HCT116 (cell line): ENCODE measurements around the gene GRM1. TPM values are rescaled to one million over a fixed set of nuclear protein-coding genes. Genes with fewer than 3 reads are reported as not detected.

Experiments
- ATAC-seq: fragments of 200-7000 bp; cut with Tn5 transposase; 2 replicates; pipeline ENCODE4 v1.9.1; 2020; ENCODE audit warnings: mild to moderate bottlenecking, moderate library complexity
- BruUV-seq: library from RNA; stranded (reverse); fragments of 400-500 nt; replicated peaks from 2 replicates; lab custom pipeline; 2021; lab: Mats Ljungman, UMichigan
- CTCF ChIA-PET: fragments of 300-600 bp; sonication (Branson Sonifier 250); formaldehyde crosslinking; loops from one replicate; lab custom pipeline; 2021; ENCODE audit warnings: antibody characterized with exemption; lab: Charles Lee
- POLR2A ChIA-PET: fragments of 300-600, 350-600 bp; sonication (Branson Sonifier 250); formaldehyde crosslinking; loops from one replicate; lab custom pipeline; 2021; ENCODE audit warnings: antibody characterized with exemption; lab: Charles Lee
- RAD21 ChIA-PET, 2 experiments: fragments of 300-600 bp; sonication (Branson Sonifier 250); formaldehyde crosslinking; loops; one replicate each; lab custom pipeline; 2023; ENCODE audit warnings: low total read pairs in 2 of 2; ENCODE audit not compliant: uncharacterized antibody in 2 of 2, unreplicated experiment in 2 of 2, low non-redundant PET in 1 of 2; lab: Charles Lee
- DNase-seq: peaks from one replicate; pipeline ENCODE4 v3.0.0-alpha.2; 2010; ENCODE audit warnings: low read depth, low spot score
- H2AFZ ChIP-seq: fragments of 200-600 bp; shearing (Covaris generic), sonication (generic); 2 replicates; pipeline ENCODE4 v1.6.1; 2017; ENCODE audit warnings: low read depth, mixed run types, mixed read lengths, antibody characterized with exemption, low read length; ENCODE audit not compliant: poor library complexity, severe bottlenecking
- H3K27ac ChIP-seq: 2 replicates; pipeline ENCODE4 v1.5.1; 2012; ENCODE audit warnings: low read depth, low read length
- H3K27me3 ChIP-seq: fragments of 200-600 bp; sonication (generic); 2 replicates; pipeline ENCODE4 v1.6.1; 2016; ENCODE audit warnings: mixed run types, low read length, mixed read lengths; ENCODE audit not compliant: insufficient read depth
- H3K36me3 ChIP-seq, 2 experiments: fragments of 200-500 bp in 1 of 2; fragments of 200-600 bp in 1 of 2; sonication (Bioruptor generic) in 1 of 2; sonication (generic) in 1 of 2; 2 replicates each; pipeline versions ENCODE4 v1.5.1 to v1.6.1; 2014 to 2016; ENCODE audit warnings: low read length in 2 of 2, inconsistent platforms in 1 of 2, mixed read lengths in 1 of 2, mixed run types in 1 of 2; ENCODE audit not compliant: insufficient read depth in 2 of 2, control insufficient read depth in 1 of 2
- H3K4me1 ChIP-seq, 2 experiments: fragments of 200-600 bp in 1 of 2; sonication (generic) in 1 of 2; 2 replicates each; pipeline versions ENCODE4 v1.5.1 to v1.6.1; 2012 to 2017; ENCODE audit warnings: low read length in 2 of 2, inconsistent platforms in 1 of 2, mild to moderate bottlenecking in 1 of 2, mixed read lengths in 1 of 2, mixed run types in 1 of 2, moderate library complexity in 1 of 2; ENCODE audit not compliant: insufficient read depth in 2 of 2, control insufficient read depth in 1 of 2
- H3K4me2 ChIP-seq: fragments of 200-600 bp; sonication (generic); 2 replicates; pipeline ENCODE4 v1.6.1; 2017; ENCODE audit warnings: mixed run types, low read length, mixed read lengths
- H3K4me3 ChIP-seq, 2 experiments: fragments of 200-600 bp in 1 of 2; sonication (generic) in 1 of 2; replicated peaks in 1 of 2; 2 replicates each; pipeline ENCODE4 v1.5.1; 2011 to 2016; ENCODE audit warnings: low read length in 2 of 2, control low read depth in 1 of 2, low read depth in 1 of 2, mild to moderate bottlenecking in 1 of 2, mixed read lengths in 1 of 2, mixed run types in 1 of 2
- H3K79me2 ChIP-seq: fragments of 200-600 bp; sonication (generic); 2 replicates; pipeline ENCODE4 v1.6.1; 2017; ENCODE audit warnings: mild to moderate bottlenecking, mixed run types, low read length, moderate library complexity, mixed read lengths; ENCODE audit not compliant: insufficient read depth
- H3K9ac ChIP-seq: fragments of 200-600 bp; sonication (generic); 2 replicates; pipeline ENCODE4 v1.6.1; 2016; ENCODE audit warnings: low read length, mixed read lengths
- H3K9me2 ChIP-seq: fragments of 200-600 bp; sonication (generic), shearing (Covaris generic); 2 replicates; pipeline ENCODE4 v1.6.1; 2017; ENCODE audit warnings: mixed run types, mild to moderate bottlenecking, moderate library complexity; ENCODE audit not compliant: insufficient read depth
- H3K9me3 ChIP-seq, 2 experiments: fragments of 200-500 bp in 1 of 2; fragments of 200-600 bp in 1 of 2; sonication (Bioruptor generic) in 1 of 2; sonication (generic) in 1 of 2; 2 replicates each; pipeline ENCODE4 v1.6.1; 2014 to 2017; ENCODE audit warnings: low read length in 2 of 2, mixed read lengths in 2 of 2, inconsistent platforms in 1 of 2, low read depth in 1 of 2, mild to moderate bottlenecking in 1 of 2, mixed run types in 1 of 2, moderate library complexity in 1 of 2; ENCODE audit not compliant: control insufficient read depth in 1 of 2, insufficient read depth in 1 of 2
- H4K20me1 ChIP-seq: fragments of 200-600 bp; sonication (generic), shearing (Covaris generic); 2 replicates; pipeline ENCODE4 v1.6.1; 2017; ENCODE audit warnings: mixed run types, mild to moderate bottlenecking, moderate library complexity; ENCODE audit not compliant: insufficient read depth
- CBX3 ChIP-seq: IDR thresholded peaks from 2 replicates; pipeline ENCODE4 v1.6.1; 2012; ENCODE audit warnings: low read depth
- ELF1 ChIP-seq: IDR thresholded peaks from 2 replicates; pipeline ENCODE4 v1.6.1; 2012; ENCODE audit warnings: low read depth, borderline replicate concordance
- EZH2 ChIP-seq: fragments of 200-600 bp; sonication (generic); IDR thresholded peaks from 2 replicates; pipeline ENCODE4 v1.6.1; 2017; ENCODE audit warnings: antibody characterized with exemption, mixed run types
- EZH2phosphoT487 ChIP-seq: fragments of 200-600 bp; IDR thresholded peaks from 2 replicates; pipeline ENCODE4 v1.6.1; 2018; ENCODE audit warnings: antibody characterized with exemption, borderline replicate concordance
- JUND ChIP-seq: IDR thresholded peaks from 2 replicates; pipeline ENCODE4 v1.6.1; 2012
- POLR2A ChIP-seq: IDR thresholded peaks from 2 replicates; pipeline ENCODE4 v1.7.0; 2011; ENCODE audit warnings: borderline replicate concordance; ENCODE audit not compliant: insufficient read depth, insufficient read length; ENCODE audit errors: extremely low read depth
- POLR2AphosphoS5 ChIP-seq: IDR thresholded peaks from 2 replicates; pipeline ENCODE4 v1.6.1; 2011; ENCODE audit warnings: mild to moderate bottlenecking, low read depth, low read length, moderate library complexity
- SIN3A ChIP-seq: IDR thresholded peaks from 2 replicates; pipeline ENCODE4 v1.6.1; 2012; ENCODE audit warnings: low read depth
- SRF ChIP-seq: IDR thresholded peaks from 2 replicates; pipeline ENCODE4 v1.6.1; 2012; ENCODE audit warnings: low read depth
- TCF7L2 ChIP-seq: IDR thresholded peaks from 2 replicates; pipeline ENCODE4 v1.7.0; 2011; ENCODE audit warnings: borderline replicate concordance, inconsistent platforms; ENCODE audit not compliant: insufficient read depth, insufficient read length; ENCODE audit errors: extremely low read depth
- YY1 ChIP-seq: IDR thresholded peaks from 2 replicates; pipeline ENCODE4 v1.6.1; 2011; ENCODE audit warnings: low read length, low read depth, moderate library complexity, mild to moderate bottlenecking; ENCODE audit not compliant: insufficient replicate concordance; ENCODE audit errors: extremely low read depth
- ZFX ChIP-seq: fragments of 450-650 bp; IDR thresholded peaks from 2 replicates; pipeline ENCODE4 v1.6.1; 2017
- ZNF274 ChIP-seq: fragments of 200-500 bp; sonication (Bioruptor generic); IDR thresholded peaks from 2 replicates; pipeline ENCODE4 v1.6.1; 2014; ENCODE audit warnings: mild to moderate bottlenecking, low read depth, low read length, inconsistent platforms
- intact Hi-C: fragments of 100-400 bp; cut with micrococcal nuclease; formaldehyde crosslinking; loops from 2 replicates; pipeline ENCODE4 v1.10.0; 2022
- total RNA-seq: library from RNA; stranded (reverse); gene quantifications from one replicate; pipeline ENCODE4 v1.2.1, GENCODE V29; 2021; ENCODE audit not compliant: unreplicated experiment
- TF ChIP-seq, protein P1 (sequence below): IDR thresholded peaks from 2 replicates; pipeline ENCODE4 v1.6.1; 2011; ENCODE audit warnings: mild to moderate bottlenecking, low read length, moderate library complexity; ENCODE audit not compliant: insufficient replicate concordance; ENCODE audit errors: extremely low read depth
- TF ChIP-seq, protein P2 (sequence below): IDR thresholded peaks from 2 replicates; pipeline ENCODE4 v1.6.1; 2012
- TF ChIP-seq, protein P3 (sequence below), 3 experiments: fragments of 200-600 bp in 1 of 3; sonication (generic) in 1 of 3; IDR thresholded peaks in 2 of 3; conservative IDR thresholded peaks in 1 of 3; 2 replicates each; pipeline ENCODE4 v1.5.1; 2012 to 2017; ENCODE audit warnings: low read depth in 2 of 3, low read length in 2 of 3, antibody characterized with exemption in 1 of 3, borderline replicate concordance in 1 of 3, control low read depth in 1 of 3, mild to moderate bottlenecking in 1 of 3, mixed read lengths in 1 of 3, mixed run types in 1 of 3, moderate library complexity in 1 of 3; ENCODE audit not compliant: insufficient read depth in 1 of 3

The GRM1 gene
- total RNA-seq, 1 experiment from 2014 or later = not detected

DNA sequence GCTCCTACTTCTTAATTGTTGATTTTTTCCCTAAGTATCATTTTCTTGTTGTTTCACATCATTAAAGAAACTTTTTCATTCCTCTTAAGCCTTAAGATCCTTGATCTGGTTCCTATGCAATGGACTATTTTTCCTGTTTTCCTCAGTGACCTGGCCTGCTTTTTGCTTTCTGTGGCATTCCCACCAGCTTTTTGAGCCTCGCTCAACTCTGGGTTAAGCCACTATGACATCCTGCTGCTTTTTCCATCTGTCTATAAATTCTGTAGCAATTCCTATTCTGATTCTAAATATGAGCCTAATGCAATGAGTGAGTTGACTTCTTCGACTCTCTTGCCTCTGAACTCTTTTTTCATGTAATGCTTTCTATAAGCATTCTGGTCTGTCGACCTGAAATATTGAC is 160.3 kb downstream of the GRM1 start:
- Histone ChIP-seq H3K9me2 (no peaks in the 10 kb centered on the region), H3K4me3 (no peak overlapping the region), H3K4me2 (no peak overlapping the region), H2AFZ (no peak overlapping the region), H3K27me3 (peaks cover 35% of the 10 kb centered on the region; the same call in 1 of the 2 replicates), H4K20me1 (no peaks in the 10 kb centered on the region), H3K36me3 (no peaks in the 10 kb centered on the region), H3K79me2 (no peaks in the 10 kb centered on the region), H3K9ac (no peak overlapping the region), H3K27ac (no peak overlapping the region), H3K9me3 (no peaks in the 10 kb centered on the region), H3K4me1 (no peaks in the 10 kb centered on the region)
- intact Hi-C loops = no loop called here
- no TSS peak for BruUV-seq
- ChIA-PET RAD21 (no interaction called here), CTCF (no interaction called here), POLR2A (no interaction called here)
- DNase-seq (no peak), ATAC-seq (no peak)
- TF ChIP-seq ZFX = no peak
- TF ChIP-seq EZH2 = no peak
- no peak for TF ChIP-seq POLR2A

DNA sequence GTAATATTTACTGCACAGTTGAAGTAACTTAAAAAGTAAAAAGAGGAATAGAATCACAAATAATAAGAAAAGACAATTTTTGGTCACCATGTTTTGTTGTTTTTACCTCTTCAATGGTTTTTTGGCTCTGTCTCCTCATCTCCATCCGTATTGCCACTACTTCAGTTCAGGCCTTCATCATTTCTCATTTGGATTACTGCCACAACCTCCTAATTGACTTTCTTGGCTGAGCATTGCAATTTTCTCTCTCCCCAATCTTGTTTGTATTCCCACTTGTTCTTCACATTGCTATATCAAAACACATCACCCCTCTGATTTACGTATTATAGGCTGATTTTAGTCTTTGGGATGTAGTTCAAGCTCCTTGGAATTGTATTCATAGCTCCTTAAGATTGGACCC is 161.7 kb downstream of the GRM1 start:
- ChIA-PET CTCF (no interaction called here), POLR2A (no interaction called here), RAD21 (no interaction called here)
- no peak overlapping the region for H3K4me2 ChIP-seq
- intact Hi-C loops = no loop called here
- no peaks in the 10 kb centered on the region for H3K9me3 ChIP-seq
- DNase-seq (no peak), ATAC-seq (no peak)
- no peaks in the 10 kb centered on the region for H3K36me3 ChIP-seq
- H3K9ac ChIP-seq = no peak overlapping the region
- BruUV-seq = no TSS peak
- no peaks in the 10 kb centered on the region for H3K79me2 ChIP-seq
- no peaks in the 10 kb centered on the region for H4K20me1 ChIP-seq
- H2AFZ ChIP-seq = no peak overlapping the region
- no peak overlapping the region for H3K27ac ChIP-seq
- H3K9me2 ChIP-seq = no peaks in the 10 kb centered on the region
- no peaks in the 10 kb centered on the region for H3K4me1 ChIP-seq
- peaks cover 32% of the 10 kb centered on the region; the same call in 1 of the 2 replicates for H3K27me3 ChIP-seq
- no peak overlapping the region for H3K4me3 ChIP-seq
- TF ChIP-seq SIN3A = no peak
- TF ChIP-seq CBX3 = no peak
- TF ChIP-seq, protein P1, sequence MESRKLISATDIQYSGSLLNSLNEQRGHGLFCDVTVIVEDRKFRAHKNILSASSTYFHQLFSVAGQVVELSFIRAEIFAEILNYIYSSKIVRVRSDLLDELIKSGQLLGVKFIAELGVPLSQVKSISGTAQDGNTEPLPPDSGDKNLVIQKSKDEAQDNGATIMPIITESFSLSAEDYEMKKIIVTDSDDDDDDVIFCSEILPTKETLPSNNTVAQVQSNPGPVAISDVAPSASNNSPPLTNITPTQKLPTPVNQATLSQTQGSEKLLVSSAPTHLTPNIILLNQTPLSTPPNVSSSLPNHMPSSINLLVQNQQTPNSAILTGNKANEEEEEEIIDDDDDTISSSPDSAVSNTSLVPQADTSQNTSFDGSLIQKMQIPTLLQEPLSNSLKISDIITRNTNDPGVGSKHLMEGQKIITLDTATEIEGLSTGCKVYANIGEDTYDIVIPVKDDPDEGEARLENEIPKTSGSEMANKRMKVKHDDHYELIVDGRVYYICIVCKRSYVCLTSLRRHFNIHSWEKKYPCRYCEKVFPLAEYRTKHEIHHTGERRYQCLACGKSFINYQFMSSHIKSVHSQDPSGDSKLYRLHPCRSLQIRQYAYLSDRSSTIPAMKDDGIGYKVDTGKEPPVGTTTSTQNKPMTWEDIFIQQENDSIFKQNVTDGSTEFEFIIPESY = no peak
- no peak for TF ChIP-seq EZH2
- TF ChIP-seq ZFX = no peak
- no peak for TF ChIP-seq ZNF274
- TF ChIP-seq ELF1 = no peak
- no peak for TF ChIP-seq YY1
- TF ChIP-seq, protein P2, sequence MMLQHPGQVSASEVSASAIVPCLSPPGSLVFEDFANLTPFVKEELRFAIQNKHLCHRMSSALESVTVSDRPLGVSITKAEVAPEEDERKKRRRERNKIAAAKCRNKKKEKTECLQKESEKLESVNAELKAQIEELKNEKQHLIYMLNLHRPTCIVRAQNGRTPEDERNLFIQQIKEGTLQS = no peak
- no peak for TF ChIP-seq POLR2A
- TF ChIP-seq, protein P3, sequence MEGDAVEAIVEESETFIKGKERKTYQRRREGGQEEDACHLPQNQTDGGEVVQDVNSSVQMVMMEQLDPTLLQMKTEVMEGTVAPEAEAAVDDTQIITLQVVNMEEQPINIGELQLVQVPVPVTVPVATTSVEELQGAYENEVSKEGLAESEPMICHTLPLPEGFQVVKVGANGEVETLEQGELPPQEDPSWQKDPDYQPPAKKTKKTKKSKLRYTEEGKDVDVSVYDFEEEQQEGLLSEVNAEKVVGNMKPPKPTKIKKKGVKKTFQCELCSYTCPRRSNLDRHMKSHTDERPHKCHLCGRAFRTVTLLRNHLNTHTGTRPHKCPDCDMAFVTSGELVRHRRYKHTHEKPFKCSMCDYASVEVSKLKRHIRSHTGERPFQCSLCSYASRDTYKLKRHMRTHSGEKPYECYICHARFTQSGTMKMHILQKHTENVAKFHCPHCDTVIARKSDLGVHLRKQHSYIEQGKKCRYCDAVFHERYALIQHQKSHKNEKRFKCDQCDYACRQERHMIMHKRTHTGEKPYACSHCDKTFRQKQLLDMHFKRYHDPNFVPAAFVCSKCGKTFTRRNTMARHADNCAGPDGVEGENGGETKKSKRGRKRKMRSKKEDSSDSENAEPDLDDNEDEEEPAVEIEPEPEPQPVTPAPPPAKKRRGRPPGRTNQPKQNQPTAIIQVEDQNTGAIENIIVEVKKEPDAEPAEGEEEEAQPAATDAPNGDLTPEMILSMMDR (IDR thresholded peaks at IDR 0.05 in 2 of 3, conservative IDR thresholded peaks at IDR 0.05 in 1 of 3; ENCODE audit: borderline replicate concordance in 1 of 3, insufficient read depth in 1 of 3, low read depth in 2 of 3, low read length in 2 of 3) = no peak
- no peak for TF ChIP-seq SRF
- no peak for TF ChIP-seq POLR2AphosphoS5
- TF ChIP-seq JUND = no peak
- no peak for TF ChIP-seq EZH2phosphoT487
- TF ChIP-seq TCF7L2 = no peak
